Stimulated activated CD4-positive, alpha-beta T cell treated with anti-CD3 and anti-CD28 coated beads, Interleukin-15, amount 100 ng/mL, for 48 hours (primary cell): ENCODE measurements around the gene TCEANC.
"Not testable (repeated sequence)": the region's sequence is repeated elsewhere in the genome, so short reads cannot be mapped to it uniquely, and the experiment has no call there.

Experiments
- DNase-seq, 2 donors: peaks; one replicate each; pipeline ENCODE4 v3.0.0-alpha.2; 2020; ENCODE audit warnings: low read depth in 2 of 2

The TCEANC gene, protein sequence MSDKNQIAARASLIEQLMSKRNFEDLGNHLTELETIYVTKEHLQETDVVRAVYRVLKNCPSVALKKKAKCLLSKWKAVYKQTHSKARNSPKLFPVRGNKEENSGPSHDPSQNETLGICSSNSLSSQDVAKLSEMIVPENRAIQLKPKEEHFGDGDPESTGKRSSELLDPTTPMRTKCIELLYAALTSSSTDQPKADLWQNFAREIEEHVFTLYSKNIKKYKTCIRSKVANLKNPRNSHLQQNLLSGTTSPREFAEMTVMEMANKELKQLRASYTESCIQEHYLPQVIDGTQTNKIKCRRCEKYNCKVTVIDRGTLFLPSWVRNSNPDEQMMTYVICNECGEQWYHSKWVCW

DNA sequence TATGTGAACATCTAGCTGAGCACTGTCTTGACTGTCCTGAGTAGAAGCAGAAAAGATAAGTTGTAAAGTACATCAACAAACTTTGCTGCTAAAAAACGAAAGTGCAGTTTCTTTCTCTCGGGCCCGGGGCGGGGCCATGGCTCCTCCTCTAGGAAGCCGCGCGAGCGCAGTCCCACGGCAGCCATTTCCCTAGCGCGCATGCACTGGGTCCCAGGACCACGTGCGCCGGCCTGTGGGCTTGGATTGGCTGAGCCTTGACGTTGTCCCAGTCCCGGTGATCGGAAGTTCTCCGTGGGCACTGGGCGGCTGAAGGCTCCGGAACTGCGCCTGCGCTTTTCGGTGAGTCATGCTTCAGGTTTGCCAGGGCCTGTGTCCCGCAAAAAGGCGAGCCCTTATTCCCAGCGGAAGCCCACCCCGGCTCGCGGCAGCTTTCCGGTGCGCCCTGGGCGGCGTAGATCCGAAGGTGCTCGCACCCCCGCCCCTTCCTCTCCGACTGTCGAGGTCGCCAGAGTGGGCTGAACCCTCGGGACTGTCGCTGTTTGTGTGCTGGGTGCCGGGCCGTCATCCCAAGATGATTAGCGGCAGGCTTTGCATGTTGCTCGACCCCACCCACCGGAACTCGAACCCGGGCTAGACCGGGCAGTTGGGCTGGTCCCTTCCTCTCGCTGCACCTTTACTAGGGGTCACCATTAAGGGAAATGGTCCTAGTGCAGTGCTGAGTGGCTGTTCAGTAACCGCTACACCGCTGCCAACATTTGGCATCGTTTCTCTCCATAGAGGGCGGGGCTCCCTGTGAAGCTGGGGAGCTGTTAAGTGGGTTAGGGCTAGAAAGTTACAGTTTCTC, at the start of gene TCEANC:
Gene TCEANC, plus strand, starts transcription at position 292 of the 844 bp plus-strand sequence. CDS start 9,368 bp downstream, outside the sequence.
- DNase-seq: peak; percentile 85 to 93

DNA sequence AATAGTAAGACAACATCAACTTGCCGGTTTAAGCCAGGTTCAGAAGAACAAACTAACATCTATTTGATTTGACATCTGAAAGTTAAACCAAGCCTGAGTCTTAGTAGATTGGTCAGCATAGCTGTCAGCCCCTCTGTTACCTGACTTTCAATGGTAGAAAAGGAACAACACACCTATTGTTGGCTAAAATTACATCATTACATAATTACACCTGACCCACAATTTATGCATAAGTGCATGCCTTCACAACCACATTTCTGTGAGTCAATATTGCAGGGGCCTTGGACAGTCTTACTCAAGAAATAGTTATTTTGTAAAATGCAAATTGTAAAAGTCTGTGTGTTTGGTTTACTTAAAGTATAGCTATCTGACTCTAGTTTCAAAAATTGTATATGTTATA, 47.3 kb upstream of the TCEANC start:
- no peak for DNase-seq

DNA sequence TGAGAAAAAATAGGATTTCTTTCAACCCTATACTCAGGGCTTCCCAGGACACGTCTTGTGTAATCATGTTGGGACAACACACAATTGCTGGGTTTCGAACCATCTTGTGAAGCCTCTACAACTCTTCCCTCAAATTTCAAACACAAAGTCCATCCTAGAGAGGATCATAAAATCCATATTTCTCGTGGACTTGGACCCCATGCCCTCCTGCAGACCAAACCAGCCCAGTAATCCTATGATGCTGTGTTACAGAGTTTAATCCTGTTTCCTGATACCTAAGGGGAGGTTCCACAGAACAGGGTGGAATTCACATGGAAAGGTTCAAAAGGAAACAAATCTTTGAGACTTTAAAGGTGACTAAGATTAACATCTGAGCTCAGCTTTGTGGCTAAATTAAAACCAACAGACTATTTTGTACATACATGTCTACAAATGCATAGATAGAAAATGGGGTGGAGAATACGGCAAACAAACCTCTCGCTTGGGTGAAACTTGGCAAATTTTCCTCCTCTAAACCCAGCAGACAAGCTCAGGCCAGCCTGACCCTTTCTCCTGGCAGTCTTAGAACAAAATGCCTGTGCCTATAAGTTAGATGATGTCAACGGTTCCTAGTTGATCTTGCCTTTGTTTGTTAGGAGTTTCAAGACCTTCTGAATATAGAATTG, 45.5 kb upstream of the TCEANC start:
- no peak for DNase-seq

DNA sequence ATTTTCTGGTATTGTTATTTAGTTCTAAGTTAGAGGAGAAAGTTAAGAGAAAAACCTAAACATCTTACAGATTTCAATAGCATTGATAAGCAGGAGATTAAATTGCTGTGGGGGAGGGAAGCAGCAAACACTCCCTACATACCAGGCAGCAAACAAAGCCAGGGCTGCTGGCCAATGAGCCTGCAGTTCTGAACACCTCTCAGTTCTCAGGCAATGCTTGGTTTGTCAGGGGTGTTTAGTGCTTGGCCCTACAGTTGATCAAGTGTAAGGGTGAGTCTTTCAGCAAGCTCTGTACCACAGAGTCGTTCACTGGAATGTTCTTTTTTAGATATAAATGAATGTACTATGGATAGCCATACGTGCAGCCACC, 45.0 kb upstream of the TCEANC start:
- no peak for DNase-seq

DNA sequence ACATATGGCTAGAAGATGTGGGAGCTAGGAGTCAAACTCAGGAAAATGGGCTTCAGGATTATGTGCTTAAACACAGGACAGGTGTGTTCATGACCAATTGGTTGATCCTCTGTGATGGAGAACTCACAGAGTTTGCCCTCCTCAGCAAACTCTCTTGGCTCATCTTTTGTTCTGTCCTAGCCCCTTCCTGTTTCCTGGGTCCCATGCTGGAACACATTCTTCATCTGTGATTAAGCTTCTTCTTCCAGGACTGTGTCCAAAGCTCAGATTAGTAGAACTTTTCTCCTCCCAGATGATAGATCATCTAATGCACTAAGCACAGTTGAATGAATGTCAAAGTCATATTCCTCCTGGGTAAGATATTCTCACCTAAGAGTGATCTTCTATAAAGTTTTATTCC, 38.8 kb upstream of the TCEANC start:
- DNase-seq: no peak

DNA sequence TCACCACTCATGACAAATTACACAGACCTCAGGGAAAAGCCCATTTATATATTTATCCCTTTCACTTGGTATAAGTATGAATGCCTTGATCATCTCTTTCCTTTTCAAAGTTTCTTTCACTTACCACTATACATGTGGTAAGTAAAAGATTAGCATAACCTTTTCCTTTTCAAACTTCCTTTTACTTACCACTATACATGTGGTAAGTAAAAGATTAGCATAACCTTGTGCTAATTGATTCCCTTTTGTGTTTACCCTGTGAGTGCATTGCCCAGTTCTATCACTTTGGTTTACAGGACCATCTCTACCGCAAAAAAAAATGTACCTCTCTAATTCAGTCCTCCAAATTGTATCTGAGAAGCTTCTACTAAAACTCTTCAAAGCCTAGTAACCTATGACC, 32.7 kb upstream of the TCEANC start:
- no peak for DNase-seq

DNA sequence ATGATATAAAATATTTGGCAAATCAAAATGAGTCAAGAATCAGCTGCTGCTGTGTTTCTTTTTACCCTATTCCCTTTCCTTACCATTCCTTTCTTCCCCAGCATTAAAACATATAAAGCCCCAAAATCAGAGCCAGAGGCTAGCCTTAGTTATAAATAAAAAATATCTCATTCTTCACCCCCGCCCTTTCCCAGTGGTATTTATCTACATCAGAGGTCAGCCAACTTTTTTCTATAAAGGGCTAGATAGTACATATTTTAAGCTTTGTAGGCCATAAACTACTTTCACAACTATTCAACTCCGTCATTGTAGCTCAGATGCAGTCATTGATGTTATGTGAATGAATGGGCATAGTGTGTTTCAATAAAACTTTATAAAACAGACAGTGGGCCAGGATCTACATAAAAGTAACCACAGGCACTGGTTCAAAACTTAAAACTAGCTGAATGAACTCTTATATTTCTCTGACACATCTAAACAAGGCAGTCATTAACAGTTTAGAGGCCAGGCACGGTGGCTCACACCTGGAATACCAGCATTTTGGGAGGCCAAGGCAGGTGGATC, 30.5 kb upstream of the TCEANC start:
- DNase-seq: no peak

DNA sequence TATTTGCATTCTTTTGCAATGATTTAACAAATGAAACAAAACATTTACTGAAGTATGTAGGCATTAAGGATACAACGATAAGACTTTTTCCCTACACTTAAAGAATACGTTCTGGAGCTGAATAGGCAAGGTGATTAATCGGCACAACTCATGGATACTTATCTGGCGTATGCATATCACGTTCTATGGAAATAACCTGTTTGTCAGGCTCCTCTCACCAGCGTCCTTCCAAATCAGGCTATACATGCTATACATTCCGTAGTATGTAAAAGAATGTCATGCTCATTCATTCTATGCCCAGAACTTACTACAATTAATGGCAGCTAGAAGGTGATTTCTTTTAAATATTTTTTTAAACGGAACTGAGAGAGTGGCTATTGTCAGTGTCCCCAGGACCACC, 25.6 kb upstream of the TCEANC start:
- DNase-seq: no peak

DNA sequence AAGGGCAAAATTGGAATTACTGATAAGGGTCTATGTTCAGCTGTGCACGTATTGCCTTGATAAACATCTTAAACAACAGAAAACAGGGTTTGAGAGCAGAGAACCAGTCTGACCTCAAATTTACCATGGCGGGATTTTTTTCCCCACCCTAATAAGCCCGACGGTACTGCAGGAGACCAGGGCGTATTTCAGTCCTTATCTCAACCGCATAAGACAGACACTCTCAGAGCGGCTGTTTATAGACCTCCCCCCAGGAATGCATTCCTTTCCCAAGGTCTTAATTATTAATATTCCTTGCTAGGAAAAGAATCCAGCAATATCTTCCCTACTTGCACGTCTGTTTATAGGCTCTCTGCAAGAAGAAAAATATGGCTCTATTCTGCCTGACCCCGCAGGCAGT, 15.7 kb upstream of the TCEANC start:
- DNase-seq: not testable (repeated sequence)

DNA sequence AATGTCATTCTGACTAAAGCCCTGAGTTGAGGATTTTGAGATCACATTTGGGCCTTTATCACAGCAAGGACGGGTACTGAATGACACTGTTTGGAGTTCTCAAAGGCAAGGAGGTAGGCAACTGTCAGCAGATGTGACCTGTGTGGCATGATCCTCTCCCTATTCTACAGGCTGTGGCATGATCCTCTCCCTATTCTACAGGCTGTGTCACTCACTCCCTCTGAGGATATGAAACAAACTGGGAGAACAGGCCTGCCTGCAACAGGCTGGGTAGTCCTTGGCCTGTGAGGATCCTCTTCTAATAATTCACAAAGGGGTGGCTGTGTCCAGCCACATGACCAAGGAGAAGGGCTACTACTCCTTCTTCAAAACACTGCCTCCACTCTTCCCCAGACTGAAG, 14.9 kb upstream of the TCEANC start:
- no peak for DNase-seq

DNA sequence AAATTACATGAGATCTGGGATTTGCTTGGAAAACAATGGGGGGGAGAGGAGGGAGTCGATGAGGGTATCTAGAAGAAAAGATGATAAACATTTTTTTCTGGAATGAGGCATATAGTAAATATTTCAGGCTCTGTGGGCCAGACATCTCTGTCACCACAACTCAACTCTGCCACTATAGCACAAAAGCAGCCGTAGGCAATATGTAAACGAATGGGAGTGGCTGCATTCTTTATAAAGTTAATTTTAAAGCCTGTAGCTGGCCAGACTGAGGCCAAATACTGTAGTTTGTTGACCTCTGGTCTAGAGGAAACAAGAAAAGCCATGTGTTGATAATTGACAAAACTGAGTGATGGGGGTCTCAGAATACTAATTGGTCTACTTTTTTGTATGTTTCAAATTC, 14.1 kb upstream of the TCEANC start:
- no peak for DNase-seq

DNA sequence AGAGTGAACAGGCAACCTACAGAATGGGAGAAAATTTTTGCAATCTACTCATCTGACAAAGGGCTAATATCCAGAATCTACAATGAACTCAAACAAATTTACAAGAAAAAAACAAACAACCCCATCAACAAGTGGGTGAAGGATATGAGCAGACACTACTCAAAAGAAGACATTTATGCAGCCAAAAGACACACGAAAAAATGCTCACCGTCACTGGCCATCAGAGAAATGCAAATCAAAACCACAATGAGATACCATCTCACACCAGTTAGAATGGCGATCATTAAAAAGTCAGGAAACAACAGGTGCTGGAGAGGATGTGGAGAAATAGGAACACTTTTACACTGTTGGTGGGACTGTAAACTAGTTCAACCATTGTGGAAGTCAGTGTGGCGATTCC, 11.3 kb upstream of the TCEANC start:
- DNase-seq: not testable (repeated sequence)

DNA sequence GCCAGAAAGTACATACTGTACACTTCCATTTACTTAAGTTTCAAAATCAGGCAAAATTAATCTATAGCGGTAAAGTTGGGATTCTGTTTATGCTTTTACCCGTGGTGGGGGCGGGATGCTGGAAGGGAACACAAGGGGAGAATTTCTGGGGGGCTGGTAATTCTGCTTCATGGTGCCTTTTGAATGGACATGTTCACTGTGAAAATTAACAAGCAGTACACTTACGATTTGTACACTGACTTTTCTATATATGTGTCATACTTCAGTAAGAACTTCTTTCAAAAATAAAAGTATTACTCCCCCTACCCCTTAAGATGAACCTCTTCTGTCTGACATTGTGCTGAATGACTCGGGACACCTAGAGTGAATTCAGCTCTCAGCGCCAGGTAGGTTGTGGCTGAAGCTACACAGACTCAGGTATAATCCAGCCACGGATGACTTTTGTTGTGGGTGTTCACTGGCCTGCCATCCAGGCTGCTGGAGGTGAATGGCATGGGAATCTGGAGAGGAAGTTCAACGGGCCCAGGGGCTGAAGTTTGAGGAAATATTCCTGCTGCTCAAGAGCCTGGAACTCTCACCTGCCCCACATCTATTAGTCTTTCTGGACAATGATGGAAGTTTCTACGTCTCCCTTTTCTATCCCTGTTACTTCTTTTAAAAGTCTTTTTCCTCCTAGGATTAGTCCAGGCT, 7.3 kb upstream of the TCEANC start:
- DNase-seq: no peak

DNA sequence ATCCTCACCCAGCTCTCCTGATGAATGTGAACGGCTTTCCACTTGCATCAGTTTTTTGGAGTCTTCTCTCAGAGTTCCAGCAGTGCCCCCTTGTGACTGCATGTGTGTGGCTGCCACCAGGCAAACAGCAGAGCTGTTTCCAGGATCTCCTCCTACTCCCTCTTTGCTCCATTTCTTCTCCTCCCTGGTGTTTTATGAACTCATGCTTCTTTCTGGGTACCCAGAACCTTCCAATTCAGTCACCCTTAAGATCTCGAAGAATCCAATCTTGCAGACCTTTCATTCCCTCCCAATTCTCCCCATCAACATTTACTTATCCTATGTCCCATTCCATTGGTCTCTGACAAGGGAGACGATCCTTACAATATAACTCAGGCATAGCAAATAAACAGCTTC, 6.8 kb upstream of the TCEANC start:
- DNase-seq: peak in 1 of 2 donors; percentile 27

DNA sequence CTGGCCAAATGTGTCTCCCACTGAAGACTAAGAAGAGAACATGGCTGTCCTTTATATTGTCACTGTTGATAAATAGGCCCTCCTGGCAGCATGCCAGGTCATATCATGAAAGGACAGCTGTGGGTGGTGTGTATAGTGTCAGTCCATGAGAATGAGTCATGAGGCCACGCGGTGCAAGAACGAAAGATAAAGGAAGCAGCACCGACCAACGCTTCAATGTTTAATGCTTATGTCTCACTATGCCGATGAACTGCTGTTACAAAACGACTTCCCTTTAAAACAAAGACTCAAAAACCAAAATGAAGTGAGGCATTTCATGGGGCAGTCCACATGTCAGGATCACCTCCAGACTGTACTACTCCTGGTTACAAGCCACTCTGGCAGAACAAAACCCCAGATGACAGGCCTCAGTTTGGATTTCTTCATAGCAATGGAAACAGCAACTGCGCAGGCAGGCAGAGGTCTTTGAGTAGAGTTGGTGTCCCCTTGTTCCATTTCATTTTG, 5.2 kb upstream of the TCEANC start:
- peak; percentile 27 to 40 for DNase-seq

DNA sequence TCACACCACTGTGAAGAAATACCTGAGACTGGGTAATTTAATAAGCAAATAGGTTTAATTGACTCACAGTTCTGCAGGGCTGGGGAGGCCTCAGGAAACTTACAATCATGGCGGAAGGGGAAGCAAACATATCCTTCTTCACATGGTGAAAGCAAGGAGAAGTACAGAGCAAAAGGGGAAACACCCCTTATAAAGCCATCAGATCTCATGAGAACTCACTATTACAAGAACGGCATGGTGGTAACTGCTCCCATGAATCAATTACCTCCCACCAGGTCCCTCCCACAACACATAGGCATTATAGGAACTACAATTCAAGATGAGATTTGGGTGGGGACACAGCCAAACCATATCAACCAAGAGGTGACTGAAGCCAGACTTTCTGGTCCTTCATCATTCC, 4.6 kb upstream of the TCEANC start:
- not testable (repeated sequence) for DNase-seq

DNA sequence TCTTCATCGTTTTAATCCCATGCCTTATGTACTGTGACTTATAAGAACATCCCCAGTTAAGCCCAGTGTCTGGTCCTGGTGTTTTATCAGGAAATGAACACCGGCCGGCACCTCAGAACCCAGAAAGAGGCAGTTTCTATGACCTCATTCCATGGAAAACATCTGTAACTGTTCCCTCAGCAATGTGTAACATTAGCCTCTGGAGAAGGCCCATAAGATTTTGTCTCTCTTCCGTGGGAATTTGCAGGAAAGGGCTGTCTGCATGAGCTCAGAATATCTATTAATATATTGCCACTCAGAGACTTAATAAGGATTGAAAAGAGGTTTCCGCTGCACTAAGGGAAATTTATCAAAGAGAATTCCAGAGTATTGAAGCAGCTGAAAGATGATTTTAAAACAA, 3.1 kb upstream of the TCEANC start:
- no peak for DNase-seq

DNA sequence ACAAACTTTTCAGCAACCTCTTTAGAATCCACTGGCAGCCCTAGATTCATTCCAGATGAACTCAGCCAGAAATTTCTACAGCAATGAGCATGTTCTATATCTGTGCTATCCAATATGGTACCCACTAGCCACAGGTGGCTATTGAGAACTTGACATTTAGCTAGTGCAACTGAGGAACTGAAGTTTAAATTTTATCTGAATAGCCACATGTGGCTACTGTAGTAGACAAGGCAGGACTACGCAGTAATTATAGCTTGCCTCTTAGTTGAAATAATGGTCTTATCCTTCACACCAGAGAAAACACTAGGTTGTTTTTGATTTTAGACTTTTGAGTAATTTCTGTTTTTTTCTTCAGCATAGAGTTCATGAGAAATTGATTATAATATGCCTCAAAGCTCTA, 2.6 kb upstream of the TCEANC start:
- no peak for DNase-seq

DNA sequence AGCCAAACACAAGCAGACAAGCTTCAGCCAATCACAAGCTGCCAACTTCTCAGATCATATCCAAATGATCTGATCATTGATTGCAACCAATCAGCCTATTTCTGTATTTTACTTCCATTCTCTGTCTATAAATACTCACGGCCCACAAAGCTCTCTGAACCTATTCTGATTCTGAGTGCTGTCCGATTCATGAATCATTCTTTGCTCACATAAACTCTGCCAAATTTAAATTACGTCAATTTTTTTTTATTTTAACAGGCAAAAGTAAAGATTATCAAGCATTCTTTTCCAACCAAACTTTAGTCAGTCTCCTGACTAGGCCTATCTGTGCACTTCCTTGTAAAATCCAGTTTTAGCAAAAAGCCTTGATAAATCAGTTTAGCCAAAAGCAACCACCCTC, 1.8 kb upstream of the TCEANC start:
- DNase-seq: no peak

DNA sequence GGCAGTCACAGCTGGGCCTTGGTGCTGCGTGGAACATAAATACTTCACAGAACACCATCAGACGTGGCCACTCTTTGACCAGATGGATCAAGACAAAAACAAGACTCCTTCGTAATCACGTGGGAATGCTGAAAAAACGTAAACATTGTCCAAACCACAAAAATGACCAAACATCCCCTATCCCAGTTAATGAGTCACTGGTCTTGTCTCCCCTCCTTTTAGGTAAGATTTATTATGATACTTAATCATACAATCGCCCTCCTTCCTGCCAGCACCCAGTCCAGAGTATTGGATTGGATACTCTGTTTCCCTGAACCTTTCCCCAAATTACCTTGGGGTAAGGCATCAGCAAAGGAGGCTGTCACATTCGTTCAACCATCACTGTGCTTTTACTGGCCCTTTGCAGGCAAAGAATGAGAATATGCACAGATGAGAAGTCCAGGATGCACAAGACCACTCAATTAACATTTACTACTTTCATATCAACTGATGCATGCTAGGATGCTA, 601 bp upstream of the TCEANC start:
- no peak for DNase-seq

DNA sequence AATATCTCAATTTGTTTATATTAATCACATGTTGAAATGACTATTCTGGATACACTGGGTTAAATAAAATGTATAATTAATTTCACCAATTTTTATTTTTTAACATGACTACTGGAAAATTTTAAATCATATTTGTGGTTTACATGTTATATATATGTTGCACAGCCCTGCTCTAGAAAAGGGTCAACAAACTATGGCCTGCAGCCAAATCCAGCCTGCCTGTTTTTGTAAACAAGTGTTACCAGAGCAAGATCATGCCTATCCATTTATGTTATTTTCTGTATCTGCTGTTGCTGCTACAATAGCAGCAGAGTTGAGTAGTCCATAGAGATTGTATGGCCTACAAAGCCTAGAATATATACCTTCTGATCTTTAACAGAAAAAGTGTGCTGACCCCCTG, 1.2 kb downstream of the TCEANC start:
- DNase-seq: no peak
